DOHH2 (cell line): ENCODE data around the gene ANKRD2.

ENCODE experiments used
- CTCF ChIP-seq: fragments of 200-600 bp; sonication (generic); IDR thresholded peaks from one replicate; pipeline ENCODE4 v1.5.1; 2014; ENCODE audit warnings: antibody characterized with exemption, mild to moderate bottlenecking, low read depth, low read length; ENCODE audit not compliant: poor library complexity, severe bottlenecking
- EZH2phosphoT487 ChIP-seq: fragments of 200-600 bp; sonication (generic); IDR thresholded peaks from 2 replicates; pipeline ENCODE4 v1.6.1; 2017; ENCODE audit warnings: borderline replicate concordance, mild to moderate bottlenecking, antibody characterized with exemption, low read length, moderate library complexity, mixed read lengths

- TF ChIP-seq CTCF (no peak), EZH2phosphoT487 (no peak)
These were observed 2.3 kb upstream of the ANKRD2 start for GRCh38 chr10:97570146-97570788.
